Measurements from ENCODE around the gene IFT43. TPM values are rescaled to one million over a fixed set of nuclear protein-coding genes. Genes with fewer than 3 reads are reported as not detected.

Gene IFT43
- polyA plus RNA-seq, 1 donor from 2014 or later: 13.2 TPM

- Mint-ChIP-seq H3K9me3 (no peaks in the 10 kb centered on the region), H3K27me3 (no peaks in the 10 kb centered on the region), H3K27ac (no peak overlapping the region), H3K4me3 (no peak overlapping the region), H3K36me3 (peaks cover 12% of the 10 kb centered on the region), H3K4me1 (peaks cover 0 to 2% (median 0%) of the 10 kb centered on the region in 3 donors)
Observed at GRCh38 chr14:76056128-76056527, 70.6 kb downstream of the IFT43 start.

GRCh38 chr14:76057914-76058313 lies 72.4 kb downstream of the IFT43 start:
- Mint-ChIP-seq H3K27me3 (no peaks in the 10 kb centered on the region), H3K27ac (no peak overlapping the region), H3K9me3 (no peaks in the 10 kb centered on the region), H3K4me3 (no peak overlapping the region), H3K4me1 (peaks cover 0 to 2% (median 0%) of the 10 kb centered on the region in 3 donors), H3K36me3 (peaks cover 12% of the 10 kb centered on the region)

DNA sequence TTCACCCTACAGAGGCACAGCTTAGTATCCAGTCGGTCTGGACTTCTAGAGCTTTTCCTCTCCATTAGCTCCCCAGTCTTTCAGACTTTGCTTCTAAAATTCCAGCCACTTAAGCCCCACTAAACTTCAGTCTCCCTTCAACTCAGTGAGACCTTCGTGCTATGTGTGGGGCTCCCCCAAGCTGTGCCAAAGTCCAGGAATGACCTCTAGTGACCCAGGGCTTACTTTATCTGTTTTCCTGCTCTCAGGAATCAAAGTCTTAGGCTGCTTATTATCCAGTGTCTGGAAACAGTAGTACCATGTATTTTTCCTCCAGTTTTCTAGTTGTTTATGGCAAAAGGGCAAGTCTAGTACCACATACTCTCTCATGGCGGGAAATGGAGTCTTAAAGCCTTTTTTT lies 77.8 kb downstream of the IFT43 start:
- H3K4me3 Mint-ChIP-seq: no peak overlapping the region
- peaks cover 0 to 7% (median 5%) of the 10 kb centered on the region in 3 donors for H3K9me3 Mint-ChIP-seq
- H3K36me3 Mint-ChIP-seq: peaks cover 23% of the 10 kb centered on the region
- H3K4me1 Mint-ChIP-seq: no peaks in the 10 kb centered on the region
- no peaks in the 10 kb centered on the region for H3K27me3 Mint-ChIP-seq
- no peak overlapping the region for H3K27ac Mint-ChIP-seq

DNA sequence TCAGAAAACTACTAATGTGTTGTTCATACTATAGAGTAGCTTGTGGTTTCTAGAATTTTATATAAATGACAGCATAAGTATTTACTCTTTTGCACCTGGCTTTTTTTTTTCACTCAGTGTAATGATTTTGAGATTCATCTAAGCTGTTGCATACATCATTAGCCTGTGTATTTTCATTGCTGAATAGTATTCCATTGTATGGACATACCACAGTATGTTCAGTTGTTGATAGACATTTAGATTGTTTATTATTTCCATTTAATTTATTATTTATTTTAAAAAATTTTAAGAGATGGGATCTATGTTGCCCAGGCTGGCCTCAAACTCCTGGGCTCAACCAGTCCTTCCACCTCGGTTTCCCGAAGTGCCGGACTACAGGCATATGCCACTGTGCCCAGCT lies 80.0 kb downstream of the IFT43 start:
- Mint-ChIP-seq H3K9me3 (peaks cover 0 to 7% (median 5%) of the 10 kb centered on the region in 3 donors), H3K27ac (no peak overlapping the region), H3K4me3 (no peak overlapping the region), H3K4me1 (no peaks in the 10 kb centered on the region), H3K36me3 (peaks cover 18% of the 10 kb centered on the region), H3K27me3 (no peaks in the 10 kb centered on the region)

GRCh38 chr14:76067536-76067935 lies 82.0 kb downstream of the IFT43 start:
- no peaks in the 10 kb centered on the region for H3K27me3 Mint-ChIP-seq
- no peaks in the 10 kb centered on the region for H3K4me1 Mint-ChIP-seq
- H3K9me3 Mint-ChIP-seq: peaks cover 0 to 7% (median 5%) of the 10 kb centered on the region in 3 donors
- H3K36me3 Mint-ChIP-seq: peaks cover 21% of the 10 kb centered on the region
- H3K4me3 Mint-ChIP-seq: no peak overlapping the region
- H3K27ac Mint-ChIP-seq: no peak overlapping the region

DNA sequence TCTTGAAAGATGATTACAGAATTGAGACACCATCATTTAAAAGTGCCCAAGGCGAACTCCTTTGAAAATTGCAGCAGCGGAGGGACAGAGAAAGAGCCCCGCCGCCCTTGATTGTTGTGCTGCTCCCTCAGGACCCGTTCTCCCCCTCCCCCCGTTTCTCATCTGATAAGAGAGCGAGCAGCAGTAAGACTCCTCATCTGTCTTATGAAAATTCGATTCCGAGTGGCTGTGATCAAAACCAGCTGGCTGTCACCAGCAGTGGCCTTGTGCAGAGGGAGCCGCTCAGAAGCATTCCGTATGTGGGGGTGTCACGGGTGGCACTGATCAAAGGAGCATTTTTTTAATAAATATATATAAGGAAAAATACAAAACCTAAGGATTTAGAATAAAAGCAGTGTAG lies 88.2 kb downstream of the IFT43 start:
- H3K27ac Mint-ChIP-seq: no peak overlapping the region
- no peaks in the 10 kb centered on the region for H3K27me3 Mint-ChIP-seq
- no peaks in the 10 kb centered on the region for H3K4me1 Mint-ChIP-seq
- no peak overlapping the region for H3K4me3 Mint-ChIP-seq
- no peaks in the 10 kb centered on the region for H3K9me3 Mint-ChIP-seq
- peaks cover 11% of the 10 kb centered on the region for H3K36me3 Mint-ChIP-seq

DNA sequence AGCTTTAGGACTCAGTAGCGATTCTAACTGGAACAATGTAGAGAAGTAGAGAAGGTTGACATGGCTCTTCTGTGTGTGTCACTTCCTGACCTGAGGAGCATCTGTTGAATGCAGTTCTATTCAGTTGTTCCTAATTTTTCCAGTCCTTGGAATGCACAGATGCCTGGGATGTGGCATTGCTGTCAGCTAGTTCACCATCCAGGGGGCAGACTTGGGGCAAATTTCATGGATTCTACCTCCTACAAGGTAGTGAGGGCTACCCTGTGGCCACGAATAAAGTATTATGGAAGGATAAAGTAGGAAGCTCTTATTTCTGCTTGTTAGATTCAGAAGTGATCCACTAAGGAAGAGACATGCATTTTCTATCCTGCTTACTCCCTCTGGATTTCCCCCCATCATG lies 91.8 kb downstream of the IFT43 start:
- no peak overlapping the region for H3K4me3 Mint-ChIP-seq
- H3K27ac Mint-ChIP-seq: no peak overlapping the region
- no peaks in the 10 kb centered on the region for H3K27me3 Mint-ChIP-seq
- H3K9me3 Mint-ChIP-seq: no peaks in the 10 kb centered on the region
- peaks cover 4 to 6% (median 4%) of the 10 kb centered on the region in 3 donors for H3K4me1 Mint-ChIP-seq
- H3K36me3 Mint-ChIP-seq: peaks cover 8% of the 10 kb centered on the region

DNA sequence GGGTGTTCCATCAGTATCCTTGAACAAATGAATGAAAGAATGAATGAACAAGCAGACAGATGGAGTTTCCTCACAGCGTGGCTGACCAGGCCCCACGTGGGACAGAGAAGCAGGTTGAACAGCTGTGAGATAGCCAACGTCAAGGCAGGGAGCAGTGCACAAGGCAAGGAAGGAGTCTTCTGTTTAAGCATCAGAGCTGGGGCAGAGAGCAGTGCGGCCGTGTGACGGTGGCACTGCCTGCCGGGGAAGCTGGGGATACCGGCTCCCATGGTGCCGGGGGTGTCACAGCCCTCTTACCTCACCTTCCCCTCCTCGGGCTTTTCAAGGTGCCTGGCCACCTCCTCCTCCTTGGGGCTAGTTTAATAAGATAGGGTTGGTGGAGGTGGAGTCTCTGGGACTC lies 92.9 kb downstream of the IFT43 start:
- Mint-ChIP-seq H3K4me3 (no peak overlapping the region), H3K36me3 (peaks cover 7% of the 10 kb centered on the region), H3K27me3 (no peaks in the 10 kb centered on the region), H3K4me1 (peaks cover 4 to 7% (median 6%) of the 10 kb centered on the region in 3 donors), H3K27ac (peak overlapping the region in 1 of 3 donors; percentile 13), H3K9me3 (no peaks in the 10 kb centered on the region)

DNA sequence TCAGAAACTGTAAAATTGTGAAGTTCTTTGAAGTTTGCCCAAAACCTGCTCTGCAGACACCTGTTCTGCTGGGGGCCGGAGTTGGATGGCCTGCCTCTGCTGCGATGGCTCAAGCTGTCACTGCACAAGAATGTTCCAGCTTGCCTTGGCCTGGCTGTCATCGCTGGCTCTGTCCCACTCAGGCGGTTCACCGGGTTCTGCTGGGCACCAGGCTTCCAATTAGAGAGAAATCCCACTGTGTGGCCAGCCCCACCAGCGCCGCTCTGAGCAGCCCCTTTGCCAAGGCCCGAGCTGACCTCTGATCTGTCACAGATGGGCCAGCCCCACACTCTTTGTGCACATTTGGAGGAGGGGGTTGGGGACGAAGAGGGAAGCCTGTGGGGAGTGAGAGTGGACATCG lies 94.5 kb downstream of the IFT43 start:
- no peaks in the 10 kb centered on the region for H3K27me3 Mint-ChIP-seq
- H3K27ac Mint-ChIP-seq: no peak overlapping the region
- no peaks in the 10 kb centered on the region for H3K9me3 Mint-ChIP-seq
- H3K36me3 Mint-ChIP-seq: peaks cover 8% of the 10 kb centered on the region
- H3K4me1 Mint-ChIP-seq: peaks cover 4 to 7% (median 6%) of the 10 kb centered on the region in 3 donors
- H3K4me3 Mint-ChIP-seq: no peak overlapping the region

DNA sequence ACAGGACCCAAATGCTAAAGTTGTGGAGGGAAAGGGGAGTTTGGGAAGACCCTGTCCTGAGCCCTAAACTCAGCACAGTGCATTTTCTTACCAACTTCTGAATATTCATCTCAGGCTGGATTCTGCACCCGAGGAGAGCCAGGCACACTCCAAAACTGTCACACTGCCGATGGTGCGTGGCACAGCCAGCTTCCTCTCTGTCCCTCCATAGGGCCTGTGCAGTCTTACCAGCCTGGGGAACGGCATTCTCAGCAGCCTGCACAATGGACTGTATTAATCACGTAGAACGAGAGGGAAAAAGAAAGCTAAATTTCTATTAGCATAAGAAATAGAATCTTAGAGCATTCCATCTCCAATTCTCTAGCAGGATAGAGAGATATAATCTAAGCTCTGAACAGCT lies 94.9 kb downstream of the IFT43 start:
- no peaks in the 10 kb centered on the region for H3K27me3 Mint-ChIP-seq
- peaks cover 4 to 7% (median 6%) of the 10 kb centered on the region in 3 donors for H3K4me1 Mint-ChIP-seq
- H3K9me3 Mint-ChIP-seq: no peaks in the 10 kb centered on the region
- H3K4me3 Mint-ChIP-seq: no peak overlapping the region
- peaks cover 8% of the 10 kb centered on the region for H3K36me3 Mint-ChIP-seq
- no peak overlapping the region for H3K27ac Mint-ChIP-seq

GRCh38 chr14:76081642-76082041 lies 96.1 kb downstream of the IFT43 start:
- peaks cover 5% of the 10 kb centered on the region for H3K36me3 Mint-ChIP-seq
- peak overlapping the region in 1 of 3 donors; percentile 12 for H3K27ac Mint-ChIP-seq
- no peaks in the 10 kb centered on the region for H3K9me3 Mint-ChIP-seq
- peaks cover 4 to 7% (median 6%) of the 10 kb centered on the region in 3 donors for H3K4me1 Mint-ChIP-seq
- no peak overlapping the region for H3K4me3 Mint-ChIP-seq
- H3K27me3 Mint-ChIP-seq: no peaks in the 10 kb centered on the region

DNA sequence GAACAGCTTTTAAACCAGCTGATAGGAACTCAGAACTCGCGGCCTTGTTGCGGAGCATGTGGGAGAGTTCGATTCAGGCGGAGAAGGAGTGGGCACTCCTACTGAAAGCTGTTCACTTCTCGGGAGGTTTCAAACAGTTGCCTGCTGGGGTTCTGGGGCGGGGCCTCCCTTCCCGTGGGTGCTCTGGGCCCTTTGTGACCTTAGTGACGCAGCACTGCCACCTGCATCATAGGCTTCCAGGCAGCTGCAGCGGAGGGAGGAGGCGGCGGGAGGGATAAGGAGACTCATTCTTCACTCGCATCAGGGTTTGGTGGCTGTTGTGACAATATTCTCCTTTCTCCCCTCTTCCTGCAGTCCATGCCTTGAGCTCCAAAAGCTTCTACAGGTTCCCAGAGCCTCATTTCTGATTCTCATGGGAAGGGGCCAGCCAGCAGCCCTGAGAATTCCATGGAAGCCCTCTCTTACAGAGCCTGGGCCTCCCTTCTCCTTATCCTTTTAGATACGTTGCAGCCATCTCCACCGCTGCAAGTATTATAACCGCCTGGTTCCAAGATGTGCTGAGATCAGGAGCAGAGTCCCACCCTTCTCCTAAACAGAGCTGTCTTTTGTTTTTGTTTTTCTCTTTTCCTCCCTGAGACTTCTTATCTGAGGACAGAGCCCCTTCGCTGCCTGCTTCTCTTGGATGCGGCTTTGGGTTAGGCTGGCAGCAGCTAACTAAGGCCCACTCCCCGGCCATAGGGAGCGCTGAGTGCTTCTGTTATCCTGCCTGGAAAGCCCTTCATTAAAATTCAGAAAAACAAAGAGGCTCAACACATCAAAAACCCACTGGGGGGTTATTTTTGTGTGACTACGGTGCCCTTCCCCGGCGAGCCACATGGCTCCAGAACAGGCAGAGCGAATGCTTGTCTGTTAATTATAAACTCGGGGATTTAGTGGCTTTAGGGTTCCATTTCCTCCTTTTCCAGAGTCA lies 98.5 kb downstream of the IFT43 start:
- H3K27ac Mint-ChIP-seq: no peak overlapping the region
- peaks cover 4 to 7% (median 6%) of the 10 kb centered on the region in 3 donors for H3K4me1 Mint-ChIP-seq
- H3K36me3 Mint-ChIP-seq: peaks cover 4% of the 10 kb centered on the region
- no peaks in the 10 kb centered on the region for H3K9me3 Mint-ChIP-seq
- peak overlapping the region in 1 of 4 donors; percentile 12 for H3K4me3 Mint-ChIP-seq
- no peaks in the 10 kb centered on the region for H3K27me3 Mint-ChIP-seq

- Mint-ChIP-seq H3K4me3 (peak overlapping the region in 1 of 4 donors; percentile 28), H3K36me3 (peaks cover 4% of the 10 kb centered on the region), H3K27ac (no peak overlapping the region), H3K9me3 (no peaks in the 10 kb centered on the region), H3K27me3 (no peaks in the 10 kb centered on the region), H3K4me1 (peaks cover 4 to 7% (median 6%) of the 10 kb centered on the region in 3 donors)
Observed at GRCh38 chr14:76085358-76085757, 99.8 kb downstream of the IFT43 start.

GRCh38 chr14:76086636-76087035 lies 101.1 kb downstream of the IFT43 start:
- Mint-ChIP-seq H3K4me3 (no peak overlapping the region), H3K36me3 (peaks cover 1% of the 10 kb centered on the region), H3K27ac (no peak overlapping the region), H3K4me1 (peaks cover 2 to 4% (median 2%) of the 10 kb centered on the region in 3 donors), H3K27me3 (peaks cover 3% of the 10 kb centered on the region), H3K9me3 (no peaks in the 10 kb centered on the region)

- no peaks in the 10 kb centered on the region for H3K4me1 Mint-ChIP-seq
- peaks cover 1% of the 10 kb centered on the region for H3K36me3 Mint-ChIP-seq
Observed at GRCh38 chr14:76088326-76088725, 102.8 kb downstream of the IFT43 start.

More at GRCh38 chr14:76088326-76088725, 102.8 kb downstream of the IFT43 start:
- Mint-ChIP-seq H3K9me3 (no peaks in the 10 kb centered on the region), H3K27ac (no peak overlapping the region), H3K4me3 (no peak overlapping the region), H3K27me3 (peaks cover 6% of the 10 kb centered on the region)

Measured in IgD-negative memory B cell (primary cell).